ENCODE data around the gene PXDN.

The PXDN gene

DNA sequence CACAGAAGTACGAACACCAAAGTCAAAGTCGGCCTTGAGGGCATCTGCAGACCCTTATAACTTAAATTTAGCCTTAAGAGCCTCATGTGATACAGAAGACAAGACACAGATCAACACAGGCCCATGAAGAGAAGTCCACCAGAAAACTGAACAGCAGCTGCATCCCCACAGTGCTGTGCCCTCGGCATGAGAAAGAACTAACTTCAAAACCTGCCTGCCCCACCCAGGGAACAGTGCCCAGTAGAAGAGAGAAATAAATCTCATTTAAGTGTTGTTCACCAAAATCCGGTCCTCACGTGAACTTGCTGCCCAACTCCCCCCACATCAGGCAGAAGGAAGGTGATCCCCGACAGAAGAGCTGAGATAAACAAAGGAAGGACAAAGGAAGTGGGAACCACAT, 73.7 kb downstream of the PXDN start:
- no peak overlapping the region for H3K4me3 ChIP-seq (ENCODE audit: low read depth, low read length)

GRCh38 chr2:1665761-1666505, 78.4 kb downstream of the PXDN start:
- no peak overlapping the region for H3K4me3 ChIP-seq (ENCODE audit: low read depth, low read length)

DNA sequence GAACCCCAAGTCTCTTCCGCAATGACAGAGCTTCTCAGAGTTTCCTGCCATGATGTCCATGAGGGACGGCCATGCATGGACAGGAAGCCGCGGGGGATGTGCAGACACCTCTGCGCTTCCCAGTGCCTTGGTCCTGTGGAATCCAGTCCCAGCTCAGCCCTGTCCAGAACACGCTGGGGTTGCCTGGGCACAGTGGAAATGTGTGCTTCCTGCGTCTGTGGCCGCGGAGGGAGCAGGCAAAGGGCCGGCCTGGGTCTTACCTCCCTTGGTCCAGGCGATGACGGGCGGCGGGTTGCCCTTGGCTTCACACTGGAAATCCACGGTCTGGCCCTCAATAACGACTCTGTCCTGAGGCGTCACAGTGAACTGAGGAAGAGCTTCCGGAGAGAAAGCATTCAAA, 79.6 kb downstream of the PXDN start:
- H3K4me3 ChIP-seq (ENCODE audit: low read depth, low read length): no peak overlapping the region

DNA sequence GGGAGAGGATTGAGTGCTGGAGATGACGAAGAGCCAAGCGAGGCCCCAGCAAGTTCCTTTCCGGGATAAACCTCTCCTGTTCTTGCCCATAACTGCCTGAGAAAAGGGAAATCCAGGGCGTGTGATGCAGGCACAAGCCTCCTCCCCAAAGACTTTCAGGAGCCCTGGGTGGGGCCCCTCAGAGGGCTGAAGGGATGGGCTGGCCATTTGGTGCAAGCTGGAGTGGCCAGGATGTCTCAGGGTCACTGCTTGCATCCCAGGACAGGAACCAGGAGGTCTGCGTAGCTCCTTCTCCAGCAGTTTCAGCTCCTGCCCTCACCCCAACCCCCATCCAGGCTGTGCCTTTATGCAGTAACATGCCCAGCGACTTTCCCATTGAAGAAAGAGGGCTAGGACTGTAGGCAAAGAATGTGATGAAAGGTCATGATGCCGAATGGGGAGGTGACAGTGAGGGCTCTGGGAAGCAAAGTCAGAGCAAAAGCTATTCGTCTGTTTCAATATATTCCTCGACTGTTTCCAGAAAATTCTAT, 80.2 kb downstream of the PXDN start:
- H3K4me3 ChIP-seq (ENCODE audit: low read depth, low read length): no peak overlapping the region

- H3K4me3 ChIP-seq (ENCODE audit: low read depth, low read length): no peak overlapping the region
Observed at GRCh38 chr2:1663621-1664020, 80.7 kb downstream of the PXDN start.

GRCh38 chr2:1662606-1663180, 81.6 kb downstream of the PXDN start:
- no peak overlapping the region for H3K4me3 ChIP-seq (ENCODE audit: low read depth, low read length)

- no peak overlapping the region for H3K4me3 ChIP-seq (ENCODE audit: low read depth, low read length)
Observed at GRCh38 chr2:1661891-1662605, 82.3 kb downstream of the PXDN start.

DNA sequence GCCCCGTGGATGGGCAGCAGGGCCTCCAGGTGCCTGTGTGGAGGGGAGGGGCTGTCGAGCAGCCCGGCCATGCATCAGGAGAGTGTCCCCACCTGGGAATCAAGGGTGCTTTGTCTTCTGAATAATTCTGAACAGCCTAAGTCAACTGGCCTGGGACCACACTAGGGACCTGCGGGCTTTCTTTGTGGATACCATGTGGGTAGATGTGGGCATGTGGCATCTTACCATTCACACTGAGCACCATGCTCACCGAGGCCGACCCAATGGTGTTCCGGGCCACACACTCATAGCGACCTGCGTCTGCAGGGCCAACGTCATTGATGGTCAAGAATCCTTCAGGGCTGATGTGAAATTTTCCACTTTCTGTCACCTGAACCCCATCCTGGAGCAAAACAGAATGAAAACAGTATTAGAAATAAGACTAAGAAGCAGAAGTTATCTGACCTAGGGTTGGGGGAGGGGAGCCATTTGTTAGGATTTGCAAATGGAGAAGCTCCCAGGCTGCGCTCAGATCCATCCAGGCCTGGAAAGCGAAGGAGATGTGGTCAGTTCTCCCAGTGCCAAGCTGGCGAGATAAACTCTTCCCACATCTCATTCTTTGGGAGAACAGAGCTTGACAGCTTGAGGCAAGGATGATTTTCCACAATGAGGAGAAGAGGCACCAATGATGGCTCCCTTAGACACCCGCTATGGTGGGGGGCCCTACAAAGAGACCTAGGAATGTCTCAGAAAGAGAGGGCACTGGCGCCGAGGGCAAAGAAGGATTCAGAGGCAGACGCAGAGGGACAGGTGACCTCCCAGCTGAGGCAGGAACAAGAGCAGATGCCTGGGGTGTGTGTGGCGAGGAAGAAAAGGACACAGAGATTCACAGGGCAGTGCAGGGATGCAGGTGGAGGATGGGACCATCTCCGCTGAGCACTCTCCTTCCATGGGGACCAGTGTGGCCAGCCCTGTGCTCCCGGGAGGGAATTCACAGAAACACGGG, 83.4 kb downstream of the PXDN start:
- no peak overlapping the region for H3K4me3 ChIP-seq (ENCODE audit: low read depth, low read length)

GRCh38 chr2:1659951-1660565, 84.3 kb downstream of the PXDN start:
- H3K4me3 ChIP-seq (ENCODE audit: low read depth, low read length): no peak overlapping the region

DNA sequence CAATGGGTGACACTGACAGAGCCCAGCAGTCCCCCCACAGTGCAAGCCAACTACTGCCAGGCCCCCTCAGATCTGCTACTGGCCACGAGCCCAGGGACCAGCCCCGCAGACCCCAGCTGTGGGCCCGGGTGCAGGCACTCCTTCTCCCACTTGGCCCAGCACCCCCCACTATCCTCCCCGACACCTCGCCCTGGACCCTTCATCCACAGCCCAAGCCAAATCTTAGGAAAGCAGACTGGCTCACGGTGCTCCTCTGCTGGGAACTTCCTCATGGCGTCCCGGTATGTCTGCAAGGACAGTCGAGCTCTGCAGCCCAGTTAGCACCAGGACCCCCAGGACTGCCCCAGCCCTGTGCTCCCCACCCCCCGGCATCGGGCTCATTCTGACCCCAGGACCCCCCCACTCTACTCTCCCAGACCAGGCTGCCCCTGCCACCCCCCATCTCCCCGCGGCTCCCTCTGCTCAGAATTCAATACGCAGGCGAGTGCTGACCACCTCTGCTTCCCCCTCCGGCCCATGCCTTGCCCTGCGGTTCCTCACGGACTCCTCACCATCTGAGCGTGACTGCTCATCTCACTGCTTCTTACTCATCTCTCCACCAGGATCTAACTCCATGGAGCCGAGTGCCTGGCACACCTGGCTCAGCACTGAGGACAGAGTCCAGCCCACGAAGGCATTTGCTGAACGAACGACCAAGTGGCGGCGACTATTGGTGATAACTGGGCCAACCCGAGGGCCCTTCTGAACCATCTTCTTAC, 85.7 kb downstream of the PXDN start:
- no peak overlapping the region for H3K4me3 ChIP-seq (ENCODE audit: low read depth, low read length)

- H3K4me3 ChIP-seq (ENCODE audit: low read depth, low read length): no peak overlapping the region
Observed at GRCh38 chr2:1656961-1657841, 87.1 kb downstream of the PXDN start.

DNA sequence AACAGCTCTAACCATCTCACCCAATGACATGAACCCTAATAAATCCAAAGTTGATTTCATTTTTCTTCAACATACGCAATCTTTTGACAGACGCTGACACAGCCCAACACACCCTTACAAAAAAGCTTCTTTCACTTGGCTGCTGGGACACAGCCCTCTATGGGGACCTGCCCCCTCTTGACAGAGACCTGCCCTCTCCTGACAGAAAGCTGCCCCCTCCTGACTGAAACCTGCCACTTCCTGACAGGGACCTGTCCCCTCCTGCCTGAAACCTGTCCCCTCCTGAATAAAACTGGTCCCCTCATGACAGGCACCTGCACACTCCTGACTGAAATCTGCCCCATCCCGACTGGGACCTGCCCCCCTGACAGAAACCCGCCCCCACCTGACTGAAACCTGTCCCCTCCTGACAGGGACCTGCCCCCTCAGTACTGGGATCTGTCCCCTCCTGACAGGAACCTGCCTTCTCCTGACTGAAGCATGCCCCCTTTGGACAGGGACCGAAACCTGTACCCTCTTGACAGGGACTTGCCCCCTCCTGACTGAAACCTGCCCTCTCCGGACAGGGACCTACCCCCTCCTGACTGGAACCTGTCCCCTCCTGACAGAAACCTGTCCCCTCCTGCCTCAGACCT, 87.9 kb downstream of the PXDN start:
- H3K4me3 ChIP-seq (ENCODE audit: low read depth, low read length): no peak overlapping the region

- H3K4me3 ChIP-seq (ENCODE audit: low read depth, low read length): no peak overlapping the region
Observed at GRCh38 chr2:1655461-1655860, 88.9 kb downstream of the PXDN start.

DNA sequence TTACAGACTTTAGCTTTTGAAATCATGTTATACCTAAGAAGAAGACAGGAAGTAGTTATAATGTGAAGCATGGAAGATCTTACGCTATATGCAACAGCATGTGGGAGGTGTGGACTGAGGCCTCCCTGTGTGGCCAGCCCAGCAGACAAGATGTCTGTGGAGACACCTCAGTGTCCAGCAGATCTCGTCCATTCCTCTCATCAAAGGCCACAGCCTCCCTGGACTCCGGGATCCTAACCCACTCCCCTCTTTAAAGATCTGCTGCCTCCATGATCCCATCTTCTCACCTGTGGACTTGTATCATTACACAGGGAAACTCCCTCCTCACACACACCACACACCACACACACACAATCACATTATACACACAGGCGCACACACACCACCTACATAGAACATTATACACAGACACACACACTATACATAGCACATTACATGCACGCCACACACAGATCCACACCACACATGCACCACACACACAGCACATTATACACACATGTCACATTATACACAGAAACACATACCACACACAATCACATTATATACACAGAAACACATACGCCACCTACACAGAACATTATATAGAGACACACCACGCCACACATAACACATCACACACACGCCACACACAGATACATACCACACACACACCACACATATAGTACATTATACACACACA, 89.5 kb downstream of the PXDN start:
- no peak overlapping the region for H3K4me3 ChIP-seq (ENCODE audit: low read depth, low read length)

- H3K4me3 ChIP-seq (ENCODE audit: low read depth, low read length): no peak overlapping the region
Observed at GRCh38 chr2:1653956-1654695, 90.2 kb downstream of the PXDN start.

- H3K4me3 ChIP-seq (ENCODE audit: low read depth, low read length): no peak overlapping the region
Observed at GRCh38 chr2:1652034-1652790, 92.1 kb downstream of the PXDN start.

All from iPS-11a (cell line).